Fibroblast of lung (primary cell): ENCODE data around the gene PARP6. TPM values are rescaled to one million over a fixed set of nuclear protein-coding genes. Genes with fewer than 3 reads are reported as not detected.

ENCODE experiments used
- DNase-seq, 2 donors: peaks; one replicate each; pipeline versions ENCODE4 v3.0.0 to v3.0.0-alpha.2; 2010; ENCODE audit warnings: low read depth in 2 of 2
- H2AFZ ChIP-seq: 2 replicates; pipeline ENCODE4 v1.5.1; 2012; ENCODE audit warnings: low read length, control low read depth, inconsistent platforms
- H3K27ac ChIP-seq: 2 replicates; pipeline ENCODE4 v1.5.1; 2011; ENCODE audit warnings: low read length, control low read depth; ENCODE audit not compliant: insufficient read depth
- H3K27me3 ChIP-seq: 2 replicates; pipeline ENCODE4 v1.5.1; 2011; ENCODE audit warnings: mild to moderate bottlenecking, low read length; ENCODE audit not compliant: control insufficient read depth, insufficient read depth
- H3K36me3 ChIP-seq: 2 replicates; pipeline ENCODE4 v1.5.1; 2011; ENCODE audit warnings: low read length; ENCODE audit not compliant: control insufficient read depth, insufficient read depth
- H3K4me1 ChIP-seq: 2 replicates; pipeline ENCODE4 v1.5.1; 2011; ENCODE audit warnings: low read length; ENCODE audit not compliant: control insufficient read depth, insufficient read depth; ENCODE audit errors: extremely low read depth
- H3K4me2 ChIP-seq: 2 replicates; pipeline ENCODE4 v1.5.1; 2011; ENCODE audit warnings: low read length, control low read depth; ENCODE audit not compliant: insufficient read depth; ENCODE audit errors: extremely low read depth
- H3K4me3 ChIP-seq, 4 experiments: fragments of 200-600 bp in 1 of 4; sonication (generic) in 1 of 4; replicated peaks in 1 of 4; 2 replicates each; pipeline ENCODE4 v1.5.1; 2011 to 2016; ENCODE audit warnings: low read length in 4 of 4, low read depth in 3 of 4, mild to moderate bottlenecking in 3 of 4, control low read depth in 2 of 4, inconsistent platforms in 1 of 4, mixed read lengths in 1 of 4; ENCODE audit not compliant: insufficient read depth in 1 of 4; ENCODE audit errors: control extremely low read depth in 1 of 4
- H3K79me2 ChIP-seq: 2 replicates; pipeline ENCODE4 v1.5.1; 2012; ENCODE audit warnings: mild to moderate bottlenecking, low read length, inconsistent platforms; ENCODE audit not compliant: control insufficient read depth, insufficient read depth
- H3K9ac ChIP-seq: 2 replicates; pipeline ENCODE4 v1.5.1; 2011; ENCODE audit warnings: mild to moderate bottlenecking, low read length, control low read depth; ENCODE audit not compliant: insufficient read depth
- H3K9me3 ChIP-seq: 2 replicates; pipeline ENCODE4 v1.5.1; 2012; ENCODE audit warnings: low read depth, low read length; ENCODE audit not compliant: control insufficient read depth, insufficient read depth
- H4K20me1 ChIP-seq: 2 replicates; pipeline ENCODE4 v1.5.1; 2011; ENCODE audit warnings: low read length; ENCODE audit not compliant: control insufficient read depth, insufficient read depth; ENCODE audit errors: extremely low read depth
- EZH2 ChIP-seq: IDR thresholded peaks from 2 replicates; pipeline ENCODE4 v1.5.1; 2012; ENCODE audit warnings: low read length, control low read depth, mild to moderate bottlenecking; ENCODE audit errors: missing control alignments
- polyA plus RNA-seq, 2 donors: library from polyadenylated mRNA; depleted of rRNA in 1 of 2; stranded (reverse) in 1 of 2; unstranded in 1 of 2; fragments of >200 nt; gene quantifications; 2 replicates each; pipeline ENCODE4 v1.2.1, GENCODE V29; 2011 to 2012; ENCODE audit warnings: missing spikeins in 1 of 2
- total RNA-seq: library from RNA; depleted of rRNA; stranded (reverse); fragments of >200 nt; gene quantifications from 2 replicates; pipeline ENCODE4 v1.2.1, GENCODE V29; 2014
- TF ChIP-seq, protein P1 (sequence below), 2 donors: IDR thresholded peaks in 1 of 2; conservative IDR thresholded peaks in 1 of 2; 1 replicate in 1 of 2; 2 replicates in 1 of 2; pipeline ENCODE4 v1.5.1; 2011 to 2012; ENCODE audit warnings: low read length in 2 of 2, control low read depth in 1 of 2, inconsistent platforms in 1 of 2, low read depth in 1 of 2, mild to moderate bottlenecking in 1 of 2

Gene PARP6
- total and polyA plus RNA-seq, 2 donors (not counting 1 experiment from before 2014, with no cell fraction given), result 27.4 to 37.7 TPM

DNA sequence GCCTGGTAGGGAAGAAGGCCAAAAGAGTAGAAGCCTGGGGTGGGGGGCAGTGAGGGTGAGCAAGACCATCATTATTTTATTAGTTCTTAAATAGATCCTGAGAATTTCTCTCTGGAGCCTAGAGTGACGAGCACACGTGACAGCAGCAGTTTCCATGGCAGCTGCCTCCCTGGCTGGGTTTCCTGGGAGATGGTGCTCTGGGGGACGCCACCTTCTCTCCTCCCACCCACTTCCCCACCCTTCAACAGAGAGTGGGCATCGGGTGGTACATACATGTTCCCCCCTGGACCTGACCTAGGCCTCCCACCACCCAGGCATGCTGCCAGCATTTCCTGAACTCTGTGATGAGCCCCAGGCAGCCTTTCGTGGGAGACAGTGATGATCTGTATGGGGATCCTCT is 34.7 kb upstream of the PARP6 start:
- H3K27me3 ChIP-seq, result no peaks in the 10 kb centered on the region
- no peaks in the 10 kb centered on the region for H3K36me3 ChIP-seq
- no peak overlapping the region for H3K4me3 ChIP-seq
- no peaks in the 10 kb centered on the region for H3K79me2 ChIP-seq
- H3K9me3 ChIP-seq, result no peaks in the 10 kb centered on the region
- H3K4me1 ChIP-seq, result peaks cover 3% of the 10 kb centered on the region
- no peak overlapping the region for H2AFZ ChIP-seq
- H3K9ac ChIP-seq, result no peak overlapping the region
- no peak for DNase-seq
- H4K20me1 ChIP-seq, result no peaks in the 10 kb centered on the region
- no peak overlapping the region for H3K27ac ChIP-seq
- TF ChIP-seq, protein P1, sequence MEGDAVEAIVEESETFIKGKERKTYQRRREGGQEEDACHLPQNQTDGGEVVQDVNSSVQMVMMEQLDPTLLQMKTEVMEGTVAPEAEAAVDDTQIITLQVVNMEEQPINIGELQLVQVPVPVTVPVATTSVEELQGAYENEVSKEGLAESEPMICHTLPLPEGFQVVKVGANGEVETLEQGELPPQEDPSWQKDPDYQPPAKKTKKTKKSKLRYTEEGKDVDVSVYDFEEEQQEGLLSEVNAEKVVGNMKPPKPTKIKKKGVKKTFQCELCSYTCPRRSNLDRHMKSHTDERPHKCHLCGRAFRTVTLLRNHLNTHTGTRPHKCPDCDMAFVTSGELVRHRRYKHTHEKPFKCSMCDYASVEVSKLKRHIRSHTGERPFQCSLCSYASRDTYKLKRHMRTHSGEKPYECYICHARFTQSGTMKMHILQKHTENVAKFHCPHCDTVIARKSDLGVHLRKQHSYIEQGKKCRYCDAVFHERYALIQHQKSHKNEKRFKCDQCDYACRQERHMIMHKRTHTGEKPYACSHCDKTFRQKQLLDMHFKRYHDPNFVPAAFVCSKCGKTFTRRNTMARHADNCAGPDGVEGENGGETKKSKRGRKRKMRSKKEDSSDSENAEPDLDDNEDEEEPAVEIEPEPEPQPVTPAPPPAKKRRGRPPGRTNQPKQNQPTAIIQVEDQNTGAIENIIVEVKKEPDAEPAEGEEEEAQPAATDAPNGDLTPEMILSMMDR (conservative IDR thresholded peaks at IDR 0.05 in 1 of 2, IDR thresholded peaks at IDR 0.05 in 1 of 2; ENCODE audit: low read depth in 1 of 2, low read length in 2 of 2), result no peak
- H3K4me2 ChIP-seq, result no peak overlapping the region

DNA sequence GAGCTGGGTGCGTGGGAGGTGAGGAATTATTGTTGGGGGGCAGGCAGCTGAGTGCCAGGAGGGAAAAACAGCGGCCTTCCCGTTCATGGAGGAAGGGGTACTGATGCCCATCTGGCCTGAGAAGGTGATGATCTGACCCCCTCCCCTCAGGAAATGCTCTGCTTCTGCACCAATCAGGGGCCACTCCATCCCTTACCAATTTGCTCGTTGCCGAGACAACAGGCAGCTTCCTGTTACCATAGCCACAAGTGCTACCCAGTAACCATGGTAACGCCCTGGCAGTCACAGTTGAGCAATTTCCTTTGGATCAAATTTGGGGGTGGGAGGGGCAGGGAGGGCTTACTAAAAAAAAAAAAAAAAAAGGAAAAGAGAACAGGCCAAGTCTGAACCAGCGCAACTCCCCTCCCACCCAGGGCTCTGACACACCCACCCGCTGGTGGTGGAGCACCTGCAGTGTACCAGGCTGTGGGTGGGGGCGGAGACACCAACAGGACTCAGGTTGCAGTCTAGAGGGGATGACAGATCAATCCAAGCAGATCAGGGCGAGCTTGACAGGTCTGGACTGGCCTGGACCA is 33.9 kb upstream of the PARP6 start:
- Histone ChIP-seq H3K27ac (no peak overlapping the region), H4K20me1 (no peaks in the 10 kb centered on the region), H3K4me1 (peaks cover 3% of the 10 kb centered on the region), H3K79me2 (no peaks in the 10 kb centered on the region), H3K4me2 (no peak overlapping the region), H3K36me3 (no peaks in the 10 kb centered on the region), H3K4me3 (no peak overlapping the region), H3K9ac (no peak overlapping the region), H2AFZ (no peak overlapping the region), H3K27me3 (no peaks in the 10 kb centered on the region), H3K9me3 (no peaks in the 10 kb centered on the region)
- no peak for TF ChIP-seq EZH2
- TF ChIP-seq, protein P1 (conservative IDR thresholded peaks at IDR 0.05 in 1 of 2, IDR thresholded peaks at IDR 0.05 in 1 of 2; ENCODE audit: low read depth in 1 of 2, low read length in 2 of 2), result no peak
- DNase-seq, result peak; percentile 40 to 64

DNA sequence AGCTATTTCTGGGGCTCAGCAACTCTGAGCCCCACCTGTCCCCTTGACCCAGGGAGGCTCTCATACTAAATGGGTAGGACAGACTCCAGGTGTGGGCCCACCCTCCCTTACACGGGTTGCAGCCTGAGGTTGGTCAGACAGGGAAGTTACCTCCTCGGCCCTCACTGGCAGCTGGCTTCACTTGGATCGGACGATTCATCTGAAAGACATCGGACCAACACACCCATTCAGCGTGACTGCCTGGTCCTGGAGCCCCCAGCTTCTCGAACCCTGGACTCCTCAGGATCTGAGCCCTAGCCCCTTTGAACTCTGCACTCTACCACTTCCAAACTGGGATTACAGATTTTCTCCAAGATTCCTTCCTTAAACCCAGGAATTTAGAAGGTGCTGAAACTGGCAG is 32.2 kb upstream of the PARP6 start:
- TF ChIP-seq, protein P1 (conservative IDR thresholded peaks at IDR 0.05 in 1 of 2, IDR thresholded peaks at IDR 0.05 in 1 of 2; ENCODE audit: low read depth in 1 of 2, low read length in 2 of 2), result no peak
- no peak for TF ChIP-seq EZH2
- no peaks in the 10 kb centered on the region for H3K9me3 ChIP-seq
- H4K20me1 ChIP-seq, result no peaks in the 10 kb centered on the region
- no peaks in the 10 kb centered on the region for H3K27me3 ChIP-seq
- H2AFZ ChIP-seq, result no peak overlapping the region
- no peak overlapping the region for H3K4me2 ChIP-seq
- no peak for DNase-seq
- H3K27ac ChIP-seq, result no peak overlapping the region
- no peak overlapping the region for H3K9ac ChIP-seq
- no peaks in the 10 kb centered on the region for H3K79me2 ChIP-seq
- peaks cover 3% of the 10 kb centered on the region for H3K4me1 ChIP-seq
- H3K36me3 ChIP-seq, result no peaks in the 10 kb centered on the region
- H3K4me3 ChIP-seq, result no peak overlapping the region
